HG02884 (cell line): ENCODE results near the gene ZNF283.
A peak's percentile ranks its signal among the peaks of the same experiment; 100 is the strongest.

ENCODE experiments used
- ATAC-seq: cut with Tn5 transposase; IDR thresholded peaks from one replicate; pipeline ENCODE4 v1.9.1; 2021; ENCODE audit warnings: mild to moderate bottlenecking, moderate library complexity; ENCODE audit not compliant: unreplicated experiment

ZNF283 gene

GRCh38 chr19:43826787-43827754 is at the start of gene ZNF283:
Gene ZNF283 (plus strand): TSS chr19:43827321. CDS start chr19:43833505, 6,184 bp downstream.
- ATAC-seq, result peak; percentile 87

DNA sequence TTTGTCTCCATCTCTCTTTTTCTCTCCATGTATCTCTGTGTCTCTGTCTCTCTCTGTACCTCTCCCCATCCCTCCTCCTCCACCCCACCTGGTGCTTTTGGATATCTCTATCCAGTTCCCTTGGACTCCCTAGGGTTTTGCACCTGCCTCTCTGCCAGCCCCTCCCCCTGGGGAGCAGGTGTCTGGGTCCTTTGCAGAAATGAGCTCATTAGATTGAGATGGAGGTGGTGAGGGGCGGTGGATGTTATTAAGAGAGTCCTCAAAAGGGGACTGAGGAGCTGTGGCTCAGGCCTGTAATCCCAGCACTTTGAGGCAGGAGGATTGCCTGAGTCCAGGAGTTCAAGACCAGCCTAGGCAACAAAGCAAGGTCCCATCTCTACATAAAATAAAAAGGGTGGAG is 48.5 kb upstream of the ZNF283 start:
- no peak for ATAC-seq

DNA sequence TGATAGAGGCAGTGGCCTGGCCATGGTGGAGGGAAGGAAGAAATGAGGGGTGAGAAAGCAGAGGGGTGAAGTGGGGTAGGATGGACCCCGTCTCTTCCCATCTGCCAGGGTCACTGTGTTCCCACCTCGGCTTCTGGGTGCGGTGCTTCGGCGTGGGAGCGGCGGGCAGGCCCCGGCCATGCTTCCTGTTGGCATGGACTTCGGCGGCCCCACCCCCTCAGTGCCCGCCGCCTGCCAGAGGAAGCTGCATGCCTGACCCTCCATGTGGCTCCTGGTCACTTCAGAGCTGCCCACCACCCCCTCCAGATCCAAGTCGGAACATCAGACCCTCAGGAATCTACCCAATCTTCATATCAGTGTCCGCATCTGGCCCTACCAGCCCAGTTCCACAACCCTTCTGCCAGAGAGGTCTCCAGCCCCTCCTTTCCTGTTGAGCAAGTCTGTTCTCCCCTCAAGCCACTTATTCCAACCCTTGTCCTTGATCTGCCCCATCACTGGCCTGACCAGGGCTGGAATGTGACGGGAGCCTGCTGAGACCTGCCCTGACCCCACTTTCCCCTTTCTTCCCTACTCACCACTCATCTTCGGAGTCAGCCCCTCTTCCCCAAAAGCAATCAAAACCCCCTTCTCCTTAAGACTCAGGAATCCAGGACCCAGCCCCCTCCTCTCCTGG is 47.8 kb upstream of the ZNF283 start:
- no peak for ATAC-seq

DNA sequence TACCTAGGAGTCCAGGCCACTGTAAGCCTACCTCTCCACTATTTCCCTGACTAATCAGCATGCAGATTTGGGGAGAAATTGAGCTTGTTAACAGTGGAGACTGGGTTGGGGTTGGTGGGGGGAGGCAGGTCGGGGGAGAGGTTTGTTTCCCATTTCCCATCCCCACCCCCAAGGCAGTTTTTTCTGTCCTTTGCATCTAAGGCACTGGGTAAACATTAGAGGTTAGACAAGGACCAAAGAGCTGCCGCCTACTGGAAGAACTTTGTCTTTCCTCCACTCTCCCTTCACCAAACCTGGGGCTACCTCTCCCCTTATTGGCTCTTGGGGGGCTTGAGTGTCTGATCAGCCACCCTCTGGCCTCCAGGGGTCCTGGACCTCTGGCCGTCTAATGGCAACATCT is 47.3 kb upstream of the ZNF283 start:
- no peak for ATAC-seq

- ATAC-seq, result no peak
These were observed 46.2 kb upstream of the ZNF283 start, which contains the start of gene KCNN4 for GRCh38 chr19:43780706-43781525. Gene KCNN4 (minus strand): TSS chr19:43780973. CDS start chr19:43780861, 112 bp downstream.

- ATAC-seq, result no peak
These were observed 45.4 kb upstream of the ZNF283 start for GRCh38 chr19:43781630-43782310.

- no peak for ATAC-seq
These were observed 44.8 kb upstream of the ZNF283 start for GRCh38 chr19:43782311-43782660.

- no peak for ATAC-seq
These were observed 44.4 kb upstream of the ZNF283 start for GRCh38 chr19:43782689-43783231.

- ATAC-seq, result no peak
These were observed 43.5 kb upstream of the ZNF283 start for GRCh38 chr19:43783636-43784035.

- no peak for ATAC-seq
These were observed 42.7 kb upstream of the ZNF283 start for GRCh38 chr19:43784241-43784980.

DNA sequence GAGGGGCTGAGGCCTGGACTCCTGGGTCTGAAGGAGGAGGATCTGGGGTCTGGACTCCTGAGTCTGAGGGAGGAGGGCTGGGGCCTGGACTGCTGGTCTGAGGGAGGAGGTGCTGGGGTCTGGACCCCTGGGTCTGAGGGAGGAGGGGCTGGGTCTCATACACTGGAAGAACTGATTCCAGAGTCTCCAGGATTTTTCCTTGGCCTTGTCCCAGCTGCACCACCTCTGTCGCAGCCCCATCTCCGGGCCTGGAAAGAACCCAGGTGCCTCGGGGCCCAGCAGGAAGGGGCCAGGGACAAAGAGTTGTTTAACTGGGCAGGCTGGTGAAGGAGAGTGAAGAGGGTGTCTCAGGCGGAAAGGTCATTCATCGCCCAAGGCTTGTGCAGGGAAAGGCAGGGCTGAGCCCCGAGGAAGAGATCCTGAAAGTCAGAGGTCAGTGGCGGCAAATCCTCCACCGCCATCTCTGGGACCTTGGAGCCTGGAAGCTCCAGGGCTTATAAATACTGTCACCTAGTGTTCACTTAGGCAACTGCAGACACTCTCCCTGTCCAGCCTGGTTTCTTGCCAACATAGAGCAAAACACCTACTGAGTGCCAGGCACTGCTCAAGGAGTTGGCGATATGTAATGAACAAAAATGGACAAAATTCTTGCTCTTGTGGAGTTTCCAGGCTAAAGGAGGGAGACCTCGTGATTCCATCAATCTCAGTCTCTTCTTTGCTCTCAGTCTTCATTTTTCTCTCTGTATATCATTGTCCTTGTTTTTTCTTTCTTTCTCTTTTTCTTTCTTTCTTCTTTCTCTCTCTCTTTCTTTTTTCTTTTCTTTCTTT is 41.9 kb upstream of the ZNF283 start:
- no peak for ATAC-seq

DNA sequence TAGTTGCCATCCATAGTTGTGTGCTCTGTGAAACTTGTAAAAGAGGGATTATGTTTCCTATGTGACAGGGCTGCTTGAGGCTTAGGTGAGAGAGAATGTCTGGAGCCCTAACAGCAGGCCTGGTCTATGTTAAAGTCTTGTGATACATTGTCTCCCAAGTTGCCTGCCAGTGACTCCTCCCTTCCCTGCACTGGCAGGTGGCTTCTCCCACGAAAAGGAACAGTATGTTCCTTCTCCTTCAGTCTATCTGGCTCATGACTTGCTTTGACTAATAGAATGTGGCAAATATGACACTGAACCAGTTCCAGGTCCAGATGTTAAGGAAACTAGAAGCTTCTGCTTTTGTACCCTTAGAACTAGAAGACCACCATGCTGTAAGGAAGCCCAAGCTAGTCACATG is 40.5 kb upstream of the ZNF283 start:
- ATAC-seq, result no peak

DNA sequence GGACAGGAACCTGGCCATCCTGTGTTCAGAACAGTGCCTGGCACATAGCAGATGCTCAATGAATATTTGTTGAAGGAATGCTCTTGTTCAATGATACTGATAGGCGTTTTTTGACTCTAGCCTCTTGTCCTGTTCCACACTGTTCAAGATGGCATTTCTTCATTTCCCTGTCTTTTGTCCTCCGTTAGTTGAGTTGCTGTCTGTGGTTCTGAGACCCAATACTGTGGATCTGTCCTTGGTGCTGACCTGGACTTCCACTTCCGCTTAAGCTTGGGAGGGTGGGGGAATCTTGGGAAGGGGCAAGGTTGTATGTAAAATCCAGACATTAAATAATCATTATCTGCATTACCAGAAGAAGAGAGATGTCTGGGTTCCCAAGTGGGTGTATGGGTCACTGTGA is 38.1 kb upstream of the ZNF283 start:
- ATAC-seq, result no peak

DNA sequence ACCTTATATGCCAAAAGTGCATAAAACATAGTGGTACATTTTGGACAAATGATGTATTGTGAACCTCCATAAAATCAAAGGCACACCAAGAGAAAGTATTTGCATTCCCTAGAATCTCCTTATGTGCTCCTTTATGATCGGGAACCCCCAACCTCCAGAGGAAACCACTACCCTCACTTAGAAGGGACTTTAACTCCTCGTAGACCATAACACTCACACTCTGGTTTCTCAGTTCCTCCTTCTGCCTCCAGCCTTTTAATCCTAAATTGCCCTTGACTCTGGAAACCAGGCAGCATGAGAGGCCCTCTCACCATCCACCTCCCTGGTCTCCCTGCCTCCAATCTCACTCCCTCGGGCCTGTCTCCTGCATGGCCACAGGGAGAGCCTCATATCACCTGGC is 36.5 kb upstream of the ZNF283 start:
- ATAC-seq, result no peak

DNA sequence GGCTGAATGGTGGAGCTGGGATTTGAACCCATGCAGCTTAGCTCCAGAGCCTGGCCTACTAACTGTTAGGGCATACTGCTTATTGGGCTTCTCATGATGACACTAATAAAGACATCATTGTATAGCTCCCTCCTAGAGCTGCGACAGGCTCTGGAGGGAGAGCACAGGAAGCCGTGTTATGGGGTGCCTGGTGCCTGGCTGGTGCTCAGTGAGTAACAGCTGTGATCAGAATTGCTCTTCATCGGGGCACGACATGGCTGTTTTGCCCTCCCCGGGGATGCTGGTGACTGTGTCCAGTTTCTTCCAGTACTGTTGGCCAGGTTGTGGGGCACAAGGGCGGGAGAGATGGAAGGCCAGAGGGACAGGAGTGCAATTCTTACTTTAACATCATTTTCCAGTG is 30.0 kb upstream of the ZNF283 start:
- ATAC-seq, result no peak

- ATAC-seq, result no peak
These were observed 29.6 kb upstream of the ZNF283 start for GRCh38 chr19:43797556-43797955.

GRCh38 chr19:43798026-43798545 is 29.0 kb upstream of the ZNF283 start:
- no peak for ATAC-seq

DNA sequence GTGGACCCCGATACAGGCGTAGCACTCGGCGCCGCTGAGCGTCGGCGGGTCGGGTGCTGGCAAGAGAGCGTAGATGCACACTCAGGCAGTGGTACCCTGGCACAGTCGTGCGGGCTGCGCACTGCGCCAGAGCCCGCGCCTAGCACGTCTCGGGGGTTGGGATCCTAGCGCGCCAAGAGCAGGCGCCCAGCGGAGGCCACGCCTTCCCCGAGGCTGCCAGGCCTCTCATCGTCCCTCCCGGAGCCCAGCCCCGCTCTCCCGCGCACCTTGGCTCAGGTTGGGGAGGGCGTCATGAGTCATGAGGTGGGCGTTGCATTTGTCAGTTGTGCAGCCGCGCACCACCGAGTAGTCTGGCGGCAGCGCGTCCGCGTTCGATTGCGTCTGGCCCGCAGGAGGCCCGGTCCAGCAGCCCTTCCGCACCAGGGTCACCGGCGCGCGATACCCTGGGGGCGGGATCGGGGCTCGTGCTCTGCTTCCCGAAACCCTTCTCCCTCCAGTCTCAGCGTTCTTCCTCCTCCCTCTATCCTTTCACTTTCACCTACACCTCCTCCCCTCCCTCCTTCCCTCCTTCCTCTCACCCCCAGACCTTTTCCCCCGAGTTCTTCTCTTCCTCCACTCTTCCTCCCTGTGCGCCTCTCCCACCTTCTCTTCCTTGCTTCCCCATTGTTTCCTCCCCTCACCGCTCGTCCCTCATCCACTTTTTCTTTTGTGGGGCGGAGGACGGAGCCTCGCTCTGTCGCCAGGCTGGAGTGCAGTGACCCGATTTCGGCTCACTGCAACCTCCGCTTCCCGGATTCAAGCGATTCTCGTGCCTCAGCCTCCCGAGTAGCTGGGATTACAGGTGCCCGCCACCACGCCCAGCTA is 28.3 kb upstream of the ZNF283 start:
- no peak for ATAC-seq
